SU-DHL-6 (cell line): Measurements from ENCODE around the gene CRACR2A.

Experiments
- CTCF ChIP-seq: fragments of 200-600 bp; sonication (generic); IDR thresholded peaks from one replicate; pipeline ENCODE4 v1.5.1; 2017; ENCODE audit warnings: antibody characterized with exemption, mild to moderate bottlenecking, low read length, moderate library complexity; ENCODE audit not compliant: insufficient read depth, poor library complexity, severe bottlenecking
- EZH2phosphoT487 ChIP-seq: fragments of 200-600 bp; sonication (generic), shearing (Covaris generic); conservative IDR thresholded peaks from 2 replicates; pipeline ENCODE4 v1.6.1; 2018; ENCODE audit warnings: mild to moderate bottlenecking, antibody characterized with exemption, low read length, moderate library complexity, mixed read lengths

DNA sequence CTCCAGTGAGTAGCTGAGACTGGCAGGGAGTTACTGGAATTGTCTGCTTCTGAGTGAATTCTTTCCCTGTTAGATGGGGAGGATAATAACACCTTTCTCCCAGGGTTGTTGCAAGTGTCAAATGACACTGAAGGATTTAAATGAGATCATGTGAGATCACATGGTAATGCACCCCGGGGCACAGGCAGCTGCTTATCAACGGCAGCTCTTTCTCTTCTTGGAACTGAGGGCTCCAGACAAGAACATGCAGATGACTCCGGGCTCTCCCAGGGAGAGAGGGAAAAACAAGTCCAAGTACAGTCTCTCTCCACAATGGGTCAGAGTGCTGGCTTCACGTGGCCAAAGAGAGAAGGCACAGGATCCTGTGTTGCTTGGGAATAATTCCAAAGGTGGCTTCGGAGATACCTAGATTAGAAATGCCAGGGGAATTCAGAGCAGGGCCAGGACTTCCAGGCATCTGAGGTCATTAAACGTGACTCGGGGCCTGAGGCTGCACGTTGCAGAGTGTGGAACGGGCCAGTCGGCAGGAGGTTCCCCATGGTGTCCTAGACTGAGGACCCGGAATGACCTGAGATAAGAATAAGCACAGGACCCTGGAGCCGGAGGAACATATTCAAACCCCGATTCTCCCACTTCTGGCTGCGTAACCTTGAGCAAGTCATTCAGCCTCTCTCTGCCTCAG lies 152.7 kb downstream of the CRACR2A start:
- TF ChIP-seq CTCF (no peak), EZH2phosphoT487 (no peak)
